Retinal pigment epithelial cell (primary cell): Measurements from ENCODE around the gene MBNL2.
"Not testable (repeated sequence)": the region's sequence is repeated elsewhere in the genome, so short reads cannot be mapped to it uniquely, and the experiment has no call there.

Source experiments
- DNase-seq: peaks from one replicate; pipeline ENCODE4 v3.0.0-alpha.2; 2010; ENCODE audit warnings: low read depth
- H3K4me3 ChIP-seq: 2 replicates; pipeline ENCODE4 v1.5.1; 2011; ENCODE audit warnings: mild to moderate bottlenecking, low read length, control low read depth, moderate library complexity
- TF ChIP-seq, protein P1 (sequence below): conservative IDR thresholded peaks from 2 replicates; pipeline ENCODE4 v1.5.1; 2011; ENCODE audit warnings: low read depth, low read length, control low read depth, inconsistent platforms

MBNL2 gene

GRCh38 chr13:97205982-97206381, 16.2 kb upstream of the MBNL2 start:
- TF ChIP-seq, protein P1, sequence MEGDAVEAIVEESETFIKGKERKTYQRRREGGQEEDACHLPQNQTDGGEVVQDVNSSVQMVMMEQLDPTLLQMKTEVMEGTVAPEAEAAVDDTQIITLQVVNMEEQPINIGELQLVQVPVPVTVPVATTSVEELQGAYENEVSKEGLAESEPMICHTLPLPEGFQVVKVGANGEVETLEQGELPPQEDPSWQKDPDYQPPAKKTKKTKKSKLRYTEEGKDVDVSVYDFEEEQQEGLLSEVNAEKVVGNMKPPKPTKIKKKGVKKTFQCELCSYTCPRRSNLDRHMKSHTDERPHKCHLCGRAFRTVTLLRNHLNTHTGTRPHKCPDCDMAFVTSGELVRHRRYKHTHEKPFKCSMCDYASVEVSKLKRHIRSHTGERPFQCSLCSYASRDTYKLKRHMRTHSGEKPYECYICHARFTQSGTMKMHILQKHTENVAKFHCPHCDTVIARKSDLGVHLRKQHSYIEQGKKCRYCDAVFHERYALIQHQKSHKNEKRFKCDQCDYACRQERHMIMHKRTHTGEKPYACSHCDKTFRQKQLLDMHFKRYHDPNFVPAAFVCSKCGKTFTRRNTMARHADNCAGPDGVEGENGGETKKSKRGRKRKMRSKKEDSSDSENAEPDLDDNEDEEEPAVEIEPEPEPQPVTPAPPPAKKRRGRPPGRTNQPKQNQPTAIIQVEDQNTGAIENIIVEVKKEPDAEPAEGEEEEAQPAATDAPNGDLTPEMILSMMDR, result no peak
- DNase-seq, result peak; percentile 82
- H3K4me3 ChIP-seq, result no peak overlapping the region

GRCh38 chr13:97207252-97207651, 14.9 kb upstream of the MBNL2 start:
- not testable (repeated sequence) for DNase-seq

GRCh38 chr13:97211300-97211699, 10.8 kb upstream of the MBNL2 start:
- peak; percentile 95 for DNase-seq
- H3K4me3 ChIP-seq, result no peak overlapping the region
- TF ChIP-seq, protein P1, result no peak

More at GRCh38 chr13:97207252-97207651, 14.9 kb upstream of the MBNL2 start:
- H3K4me3 ChIP-seq, result not testable (repeated sequence)

DNA sequence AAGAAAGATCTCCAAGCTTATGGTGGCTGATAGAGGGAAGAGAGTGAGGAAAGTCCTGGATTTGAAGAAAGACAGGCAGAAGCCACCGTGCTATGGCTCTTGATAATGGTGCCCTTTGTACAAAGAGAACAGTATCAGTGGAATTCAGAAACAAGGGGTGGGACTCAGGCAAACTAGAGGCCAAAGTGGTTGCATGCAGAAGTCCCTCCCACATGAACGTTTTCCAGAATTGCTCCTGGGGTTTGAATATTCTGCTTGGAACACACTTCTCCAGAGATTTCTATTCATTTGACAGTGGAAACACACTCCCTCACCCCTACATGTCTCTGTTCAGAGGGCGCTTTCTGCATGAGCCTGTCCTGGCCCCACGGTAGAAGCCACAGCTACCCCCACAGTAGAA, 10.1 kb upstream of the MBNL2 start:
- TF ChIP-seq, protein P1, result no peak
- H3K4me3 ChIP-seq, result no peak overlapping the region
- DNase-seq, result no peak

DNA sequence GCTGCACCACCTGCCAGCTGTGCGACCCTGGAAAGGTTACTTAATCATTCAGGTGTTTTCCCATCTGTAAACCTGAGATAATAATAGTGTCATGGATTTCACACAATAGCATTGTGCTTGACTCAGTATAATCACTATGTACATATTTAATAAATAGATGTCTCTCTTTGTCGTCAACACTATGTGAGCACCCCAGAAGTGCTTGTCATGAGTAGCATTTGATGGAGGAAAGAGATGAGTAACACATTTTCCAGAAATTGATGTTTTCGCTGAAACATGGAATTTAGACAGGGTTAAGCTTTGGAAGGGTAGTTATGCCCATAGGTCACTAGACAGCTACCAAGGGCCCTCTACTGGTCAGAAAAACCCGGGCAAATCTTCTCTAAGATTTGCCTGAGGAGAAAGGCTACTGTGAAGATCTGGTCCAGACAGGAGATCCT, 9.5 kb upstream of the MBNL2 start:
- DNase-seq, result no peak
- H3K4me3 ChIP-seq, result no peak overlapping the region

GRCh38 chr13:97214921-97215320, 7.2 kb upstream of the MBNL2 start:
- TF ChIP-seq, protein P1, result no peak
- H3K4me3 ChIP-seq, result no peak overlapping the region
- DNase-seq, result no peak

More for the DNA sequence above, 9.5 kb upstream of the MBNL2 start:
- TF ChIP-seq, protein P1, result peak; percentile 80

GRCh38 chr13:97215325-97215724, 6.8 kb upstream of the MBNL2 start:
- TF ChIP-seq, protein P1, result no peak
- no peak for DNase-seq

GRCh38 chr13:97219226-97219625, 2.9 kb upstream of the MBNL2 start:
- TF ChIP-seq, protein P1, result no peak
- H3K4me3 ChIP-seq, result no peak overlapping the region
- DNase-seq, result no peak

More at GRCh38 chr13:97215325-97215724, 6.8 kb upstream of the MBNL2 start:
- no peak overlapping the region for H3K4me3 ChIP-seq
